H9 (cell line): ENCODE results near the gene STARD8. TPM values are rescaled to one million over a fixed set of nuclear protein-coding genes. Genes with fewer than 3 reads are reported as not detected.

ENCODE experiments used
- DNase-seq: peaks from one replicate; pipeline ENCODE4 v3.0.0-alpha.2; 2017
- H2AFZ ChIP-seq: one replicate; pipeline ENCODE4 v1.6.1; 2013; ENCODE audit warnings: mild to moderate bottlenecking, low read length, control low read depth, moderate library complexity
- H2AK5ac ChIP-seq: 2 replicates; pipeline ENCODE4 v1.6.1; 2013; ENCODE audit warnings: low read length, control low read depth, mixed read lengths; ENCODE audit not compliant: insufficient read length
- H2BK120ac ChIP-seq: one replicate; pipeline ENCODE4 v1.6.1; 2013; ENCODE audit warnings: low read depth, mild to moderate bottlenecking, low read length, control low read depth, inconsistent platforms; ENCODE audit not compliant: poor library complexity, severe bottlenecking
- H2BK12ac ChIP-seq: 2 replicates; pipeline ENCODE4 v1.6.1; 2013; ENCODE audit warnings: low read length, control low read depth, mixed read lengths, low read depth; ENCODE audit not compliant: insufficient read length
- H2BK15ac ChIP-seq: 2 replicates; pipeline ENCODE4 v1.6.1; 2013; ENCODE audit warnings: low read depth, low read length, control low read depth
- H2BK20ac ChIP-seq: one replicate; pipeline ENCODE4 v1.6.1; 2013; ENCODE audit warnings: low read depth, mild to moderate bottlenecking, low read length, control low read depth, inconsistent platforms; ENCODE audit not compliant: poor library complexity, severe bottlenecking
- H2BK5ac ChIP-seq: 2 replicates; pipeline ENCODE4 v1.6.1; 2013; ENCODE audit warnings: low read length, control low read depth, mixed read lengths; ENCODE audit not compliant: insufficient read length
- H3K14ac ChIP-seq: 2 replicates; pipeline ENCODE4 v1.6.1; 2013; ENCODE audit warnings: low read length, control low read depth; ENCODE audit not compliant: insufficient read depth
- H3K18ac ChIP-seq: 2 replicates; pipeline ENCODE4 v1.6.1; 2013; ENCODE audit warnings: low read depth, mild to moderate bottlenecking, mixed read lengths, low read length, control low read depth; ENCODE audit not compliant: insufficient read length
- H3K23ac ChIP-seq: 2 replicates; pipeline ENCODE4 v1.6.1; 2013; ENCODE audit warnings: low read length, control low read depth, mixed read lengths, low read depth; ENCODE audit not compliant: insufficient read length
- H3K23me2 ChIP-seq: 2 replicates; pipeline ENCODE4 v1.6.1; 2013; ENCODE audit warnings: low read depth, mild to moderate bottlenecking, mixed read lengths, low read length, control low read depth; ENCODE audit not compliant: insufficient read length, poor library complexity, severe bottlenecking
- H3K27ac ChIP-seq: 2 replicates; pipeline ENCODE4 v1.5.1; 2013; ENCODE audit warnings: low read length, control low read depth, mixed read lengths, low read depth; ENCODE audit not compliant: insufficient read length
- H3K27me3 ChIP-seq: 2 replicates; pipeline ENCODE4 v1.6.1; 2013; ENCODE audit warnings: low read length, control low read depth, inconsistent platforms; ENCODE audit not compliant: insufficient read depth
- H3K4ac ChIP-seq: 2 replicates; pipeline ENCODE4 v1.6.1; 2013; ENCODE audit warnings: low read depth, mild to moderate bottlenecking, control low read depth, inconsistent platforms, low read length, moderate library complexity
- H3K4me1 ChIP-seq: 2 replicates; pipeline ENCODE4 v1.6.1; 2013; ENCODE audit warnings: low read length, control low read depth, inconsistent platforms; ENCODE audit not compliant: insufficient read depth
- H3K4me2 ChIP-seq: 2 replicates; pipeline ENCODE4 v1.6.1; 2013; ENCODE audit warnings: low read length, control low read depth, mixed read lengths; ENCODE audit not compliant: insufficient read length, insufficient read depth
- H3K56ac ChIP-seq: 2 replicates; pipeline ENCODE4 v1.6.1; 2013; ENCODE audit warnings: low read depth, mild to moderate bottlenecking, mixed read lengths, low read length, control low read depth; ENCODE audit not compliant: insufficient read length
- H3K79me1 ChIP-seq: 2 replicates; pipeline ENCODE4 v1.6.1; 2013; ENCODE audit warnings: low read depth, mild to moderate bottlenecking, moderate library complexity, low read length, control low read depth, inconsistent platforms; ENCODE audit not compliant: insufficient read depth, poor library complexity, severe bottlenecking
- H3K79me2 ChIP-seq: 2 replicates; pipeline ENCODE4 v1.6.1; 2013; ENCODE audit warnings: low read length, control low read depth, inconsistent platforms; ENCODE audit not compliant: insufficient read depth
- H3K9ac ChIP-seq: 2 replicates; pipeline ENCODE4 v1.6.1; 2013; ENCODE audit warnings: low read length, control low read depth, mixed read lengths; ENCODE audit not compliant: insufficient read length; ENCODE audit errors: extremely low read depth
- H3K9me3 ChIP-seq: one replicate; pipeline ENCODE4 v1.6.1; 2013; ENCODE audit warnings: low read depth, low read length, inconsistent platforms; ENCODE audit not compliant: control insufficient read depth
- H3T11ph ChIP-seq: one replicate; pipeline ENCODE4 v1.6.1; 2013; ENCODE audit warnings: mild to moderate bottlenecking, low read length, control low read depth, inconsistent platforms
- H4K20me1 ChIP-seq: one replicate; pipeline ENCODE4 v1.6.1; 2013; ENCODE audit not compliant: control insufficient read depth, insufficient read length, insufficient read depth
- H4K5ac ChIP-seq: 2 replicates; pipeline ENCODE4 v1.6.1; 2013; ENCODE audit warnings: low read depth, mild to moderate bottlenecking, mixed read lengths, low read length, control low read depth; ENCODE audit not compliant: insufficient read length
- H4K8ac ChIP-seq: replicated peaks from 2 replicates; pipeline ENCODE4 v1.6.1; 2013; ENCODE audit warnings: low read length, control low read depth, mixed read lengths, low read depth; ENCODE audit not compliant: insufficient read length
- H4K91ac ChIP-seq: 2 replicates; pipeline ENCODE4 v1.6.1; 2013; ENCODE audit warnings: low read depth, mild to moderate bottlenecking, moderate library complexity, mixed read lengths, low read length, control low read depth; ENCODE audit not compliant: insufficient read length
- H3K27ac Mint-ChIP-seq, 3 experiments: 2 replicates in 2 of 3; 3 replicates in 1 of 3; pipeline ENCODE4 v1.8.0; 2020 to 2021; ENCODE audit warnings: mixed read lengths in 3 of 3, mild to moderate bottlenecking in 1 of 3, moderate library complexity in 1 of 3
- H3K27me3 Mint-ChIP-seq: 2 replicates; pipeline ENCODE4 v1.8.0; 2021; ENCODE audit warnings: low read depth, mild to moderate bottlenecking, moderate library complexity, mixed read lengths
- H3K36me3 Mint-ChIP-seq, 3 experiments: 2 replicates in 2 of 3; 3 replicates in 1 of 3; pipeline ENCODE4 v1.8.0; 2020 to 2021; ENCODE audit warnings: low read depth in 3 of 3, mixed read lengths in 3 of 3; ENCODE audit not compliant: insufficient read depth in 1 of 3
- H3K4me1 Mint-ChIP-seq, 2 experiments: 2 replicates each; pipeline ENCODE4 v1.8.0; 2020; ENCODE audit warnings: mixed read lengths in 2 of 2
- H3K4me3 Mint-ChIP-seq, 2 experiments: 2 replicates in 1 of 2; 3 replicates in 1 of 2; pipeline ENCODE4 v1.8.0; 2020 to 2021; ENCODE audit warnings: mild to moderate bottlenecking in 2 of 2, mixed read lengths in 2 of 2, moderate library complexity in 1 of 2
- H3K9me3 Mint-ChIP-seq, 2 experiments: 2 replicates in 1 of 2; 3 replicates in 1 of 2; pipeline ENCODE4 v1.8.0; 2020; ENCODE audit warnings: mild to moderate bottlenecking in 2 of 2, mixed read lengths in 2 of 2, moderate library complexity in 1 of 2
- WGBS: extraction: QIAGEN DNeasy Blood & Tissue Kit; methylation state at CpG from one replicate; pipeline ENCODE4 v1.1.7; 2013; ENCODE audit warnings: missing lambda C conversion rate, low lambda C conversion rate, mixed read lengths; ENCODE audit not compliant: insufficient read length; ENCODE audit errors: extremely low coverage; 5-methylcytosine and 5-hydroxymethylcytosine counted together
- total RNA-seq: library from RNA; stranded (reverse); gene quantifications from 2 replicates; pipeline ENCODE4 v1.2.1, GENCODE V29; 2021
- TF ChIP-seq, protein P1 (sequence below): fragments of 200-600 bp; sonication (generic); conservative IDR thresholded peaks from 3 replicates; pipeline ENCODE4 v1.8.0; 2021; ENCODE audit warnings: antibody characterized with exemption, mild to moderate bottlenecking

Gene STARD8
- total RNA-seq, 1 experiment from 2014 or later: 0.52 TPM

GRCh38 chrX:68652326-68653170 is 5.1 kb downstream of the STARD8 start:
- peaks cover 4% of the 10 kb centered on the region for H3K27me3 Mint-ChIP-seq
- no peak overlapping the region for H3T11ph ChIP-seq
- H3K4me1 ChIP-seq: no peaks in the 10 kb centered on the region; the same call in 1 of the 2 replicates
- no peak for DNase-seq
- no peak overlapping the region for H2BK12ac ChIP-seq
- no peak overlapping the region for H3K27ac ChIP-seq
- no CpG with 5 or more reads among the region's 6 CpGs for WGBS
- H3K9me3 Mint-ChIP-seq: peaks cover 69 to 71% of the 10 kb centered on the region in 2 experiments
- H3K79me1 ChIP-seq: no peaks in the 10 kb centered on the region
- H3K4me3 Mint-ChIP-seq: no peak overlapping the region; a peak in 1 of 5 replicates
- H3K79me2 ChIP-seq: no peaks in the 10 kb centered on the region
- no peak overlapping the region; the same call in 1 of the 2 replicates for H3K14ac ChIP-seq
- H4K91ac ChIP-seq: no peak overlapping the region
- H3K18ac ChIP-seq: peak overlapping the region; percentile 39
- H2BK120ac ChIP-seq: no peak overlapping the region
- no peaks in the 10 kb centered on the region for H4K20me1 ChIP-seq
- no peak overlapping the region for H2BK5ac ChIP-seq
- no peak overlapping the region for H3K4me2 ChIP-seq
- H3K56ac ChIP-seq: no peak overlapping the region
- no peak overlapping the region for H2BK15ac ChIP-seq
- TF ChIP-seq, protein P1, sequence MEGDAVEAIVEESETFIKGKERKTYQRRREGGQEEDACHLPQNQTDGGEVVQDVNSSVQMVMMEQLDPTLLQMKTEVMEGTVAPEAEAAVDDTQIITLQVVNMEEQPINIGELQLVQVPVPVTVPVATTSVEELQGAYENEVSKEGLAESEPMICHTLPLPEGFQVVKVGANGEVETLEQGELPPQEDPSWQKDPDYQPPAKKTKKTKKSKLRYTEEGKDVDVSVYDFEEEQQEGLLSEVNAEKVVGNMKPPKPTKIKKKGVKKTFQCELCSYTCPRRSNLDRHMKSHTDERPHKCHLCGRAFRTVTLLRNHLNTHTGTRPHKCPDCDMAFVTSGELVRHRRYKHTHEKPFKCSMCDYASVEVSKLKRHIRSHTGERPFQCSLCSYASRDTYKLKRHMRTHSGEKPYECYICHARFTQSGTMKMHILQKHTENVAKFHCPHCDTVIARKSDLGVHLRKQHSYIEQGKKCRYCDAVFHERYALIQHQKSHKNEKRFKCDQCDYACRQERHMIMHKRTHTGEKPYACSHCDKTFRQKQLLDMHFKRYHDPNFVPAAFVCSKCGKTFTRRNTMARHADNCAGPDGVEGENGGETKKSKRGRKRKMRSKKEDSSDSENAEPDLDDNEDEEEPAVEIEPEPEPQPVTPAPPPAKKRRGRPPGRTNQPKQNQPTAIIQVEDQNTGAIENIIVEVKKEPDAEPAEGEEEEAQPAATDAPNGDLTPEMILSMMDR: no peak
- H3K4ac ChIP-seq: no peak overlapping the region; the same call in 1 of the 2 replicates
- no peak overlapping the region for H3K23ac ChIP-seq
- H4K8ac ChIP-seq: peak overlapping the region; percentile 31
- H3K27me3 ChIP-seq: no peaks in the 10 kb centered on the region
- H3K9ac ChIP-seq: no peak overlapping the region
- peaks cover 7 to 12% of the 10 kb centered on the region in 2 experiments for H3K4me1 Mint-ChIP-seq
- H3K36me3 Mint-ChIP-seq: peaks cover 0 to 5% (median 0%) of the 10 kb centered on the region in 3 experiments; a peak in 5 of 7 replicates
- H3K23me2 ChIP-seq: no peaks in the 10 kb centered on the region
- no peak overlapping the region for H2BK20ac ChIP-seq
- H2AFZ ChIP-seq: no peak overlapping the region
- no peak overlapping the region for H4K5ac ChIP-seq
- H3K9me3 ChIP-seq: peaks cover 50% of the 10 kb centered on the region
- H2AK5ac ChIP-seq: no peak overlapping the region
- H3K27ac Mint-ChIP-seq: no peak overlapping the region
